Measurements from ENCODE around the gene CADPS.

Gene CADPS

DNA sequence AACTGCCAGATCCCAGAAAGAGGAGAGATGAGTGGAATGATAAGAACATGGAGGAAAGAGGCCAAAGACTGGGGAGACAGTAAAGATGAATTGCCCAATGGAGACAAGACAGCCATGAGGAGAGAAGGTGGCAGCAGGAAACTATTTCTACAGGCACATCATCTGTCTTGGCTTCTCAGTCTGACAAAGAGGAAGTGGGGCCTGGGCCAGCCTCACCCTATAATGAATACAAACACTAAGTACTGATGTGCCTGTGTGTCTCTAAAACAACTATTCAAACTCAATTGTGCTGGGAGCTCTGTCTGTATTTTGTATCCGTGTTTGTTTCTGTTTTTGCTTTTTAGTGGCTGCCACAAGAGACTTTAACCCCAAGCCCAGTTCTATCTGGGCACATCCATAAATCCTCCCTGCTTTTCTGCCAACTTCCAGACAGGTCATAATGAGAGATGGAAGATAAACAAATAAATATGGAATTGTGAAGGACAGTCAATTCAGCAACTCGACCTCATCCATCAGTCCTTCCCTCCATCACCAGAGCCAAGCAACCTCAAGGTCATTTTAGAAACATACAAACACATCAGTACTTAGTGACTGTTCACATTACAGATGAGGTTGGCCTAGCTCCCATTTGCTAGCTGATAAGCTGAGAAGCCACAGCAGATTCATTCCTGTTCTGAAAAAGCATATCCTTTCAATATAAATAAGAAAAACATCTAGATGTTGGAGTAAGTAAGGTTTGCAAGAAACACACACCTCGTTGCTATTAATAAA, 116.7 kb downstream of the CADPS start:
- no peaks in the 10 kb centered on the region for H4K20me1 ChIP-seq (ENCODE audit: insufficient read depth)
- TF ChIP-seq, protein P1, sequence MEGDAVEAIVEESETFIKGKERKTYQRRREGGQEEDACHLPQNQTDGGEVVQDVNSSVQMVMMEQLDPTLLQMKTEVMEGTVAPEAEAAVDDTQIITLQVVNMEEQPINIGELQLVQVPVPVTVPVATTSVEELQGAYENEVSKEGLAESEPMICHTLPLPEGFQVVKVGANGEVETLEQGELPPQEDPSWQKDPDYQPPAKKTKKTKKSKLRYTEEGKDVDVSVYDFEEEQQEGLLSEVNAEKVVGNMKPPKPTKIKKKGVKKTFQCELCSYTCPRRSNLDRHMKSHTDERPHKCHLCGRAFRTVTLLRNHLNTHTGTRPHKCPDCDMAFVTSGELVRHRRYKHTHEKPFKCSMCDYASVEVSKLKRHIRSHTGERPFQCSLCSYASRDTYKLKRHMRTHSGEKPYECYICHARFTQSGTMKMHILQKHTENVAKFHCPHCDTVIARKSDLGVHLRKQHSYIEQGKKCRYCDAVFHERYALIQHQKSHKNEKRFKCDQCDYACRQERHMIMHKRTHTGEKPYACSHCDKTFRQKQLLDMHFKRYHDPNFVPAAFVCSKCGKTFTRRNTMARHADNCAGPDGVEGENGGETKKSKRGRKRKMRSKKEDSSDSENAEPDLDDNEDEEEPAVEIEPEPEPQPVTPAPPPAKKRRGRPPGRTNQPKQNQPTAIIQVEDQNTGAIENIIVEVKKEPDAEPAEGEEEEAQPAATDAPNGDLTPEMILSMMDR (conservative IDR thresholded peaks at IDR 0.05; ENCODE audit: low read depth, low read length): no peak
- no peak overlapping the region for H3K4me2 ChIP-seq
- no peak overlapping the region for H3K27ac ChIP-seq
- H3K4me1 ChIP-seq (ENCODE audit: low read depth, poor library complexity, severe bottlenecking): no peaks in the 10 kb centered on the region
- no peak overlapping the region for H3K4me3 ChIP-seq (IDR thresholded peaks at IDR 0.05; ENCODE audit: insufficient read depth, low read depth, low read length)
- no peak overlapping the region for H3K9ac ChIP-seq
- H2AFZ ChIP-seq (ENCODE audit: low read depth): no peak overlapping the region
- H3K79me2 ChIP-seq (ENCODE audit: insufficient read depth, low read depth): no peaks in the 10 kb centered on the region
- H3K36me3 ChIP-seq (ENCODE audit: insufficient read depth): no peaks in the 10 kb centered on the region
- H3K27me3 ChIP-seq (ENCODE audit: insufficient read depth, low read depth): no peaks in the 10 kb centered on the region

DNA sequence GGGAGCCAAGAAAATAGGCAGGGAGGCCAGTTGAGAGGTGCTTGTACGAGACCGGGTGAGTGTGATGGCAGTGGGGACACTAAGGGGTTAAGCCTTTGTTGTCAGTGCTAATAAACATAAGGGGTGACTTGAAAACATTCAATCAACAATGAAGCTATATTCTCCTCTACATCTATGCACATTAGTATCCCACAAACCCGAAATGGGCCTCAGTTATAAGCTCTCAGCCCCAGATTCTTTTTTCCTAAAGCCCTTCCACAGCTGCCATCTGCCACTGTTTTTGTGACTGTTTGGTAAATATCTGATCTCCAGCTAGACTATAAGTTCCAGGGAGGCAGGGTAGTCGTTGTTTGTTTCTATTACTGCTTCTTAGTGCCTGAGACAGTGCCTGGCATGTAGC, 118.2 kb downstream of the CADPS start:
- Histone ChIP-seq H3K27ac (no peak overlapping the region), H3K4me2 (no peak overlapping the region), H3K36me3 (ENCODE audit: insufficient read depth) (no peaks in the 10 kb centered on the region), H3K9ac (no peak overlapping the region), H4K20me1 (ENCODE audit: insufficient read depth) (no peaks in the 10 kb centered on the region), H3K4me1 (ENCODE audit: low read depth, poor library complexity, severe bottlenecking) (no peaks in the 10 kb centered on the region), H2AFZ (ENCODE audit: low read depth) (no peak overlapping the region), H3K79me2 (ENCODE audit: insufficient read depth, low read depth) (no peaks in the 10 kb centered on the region), H3K4me3 (IDR thresholded peaks at IDR 0.05; ENCODE audit: insufficient read depth, low read depth, low read length) (no peak overlapping the region), H3K27me3 (ENCODE audit: insufficient read depth, low read depth) (no peaks in the 10 kb centered on the region)
- TF ChIP-seq, protein P1 (conservative IDR thresholded peaks at IDR 0.05; ENCODE audit: low read depth, low read length): no peak

DNA sequence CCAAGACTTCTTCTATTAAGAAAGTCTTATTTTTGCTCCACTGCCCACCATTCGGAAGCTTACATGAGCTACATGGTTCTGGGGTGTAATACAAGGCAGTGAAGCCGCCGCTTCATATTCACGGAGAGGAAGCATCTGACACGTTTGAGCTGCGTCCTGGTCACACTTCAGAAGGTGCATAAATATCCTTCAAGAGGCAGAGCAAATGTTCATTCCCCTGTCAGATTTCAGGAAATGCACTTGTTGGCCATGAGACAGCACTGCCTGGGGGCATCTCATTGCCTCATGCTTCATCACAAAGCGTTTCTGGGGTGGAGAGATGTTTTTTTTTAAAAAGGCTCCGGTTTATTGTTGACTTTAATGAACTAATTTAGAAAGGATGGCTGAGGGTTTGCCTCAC, 119.9 kb downstream of the CADPS start:
- Histone ChIP-seq H3K79me2 (ENCODE audit: insufficient read depth, low read depth) (no peaks in the 10 kb centered on the region), H3K9ac (no peak overlapping the region), H3K36me3 (ENCODE audit: insufficient read depth) (no peaks in the 10 kb centered on the region), H3K4me1 (ENCODE audit: low read depth, poor library complexity, severe bottlenecking) (no peaks in the 10 kb centered on the region), H4K20me1 (ENCODE audit: insufficient read depth) (no peaks in the 10 kb centered on the region), H3K4me3 (IDR thresholded peaks at IDR 0.05; ENCODE audit: insufficient read depth, low read depth, low read length) (no peak overlapping the region), H3K4me2 (no peak overlapping the region), H2AFZ (ENCODE audit: low read depth) (no peak overlapping the region), H3K27me3 (ENCODE audit: insufficient read depth, low read depth) (no peaks in the 10 kb centered on the region), H3K27ac (no peak overlapping the region)
- TF ChIP-seq, protein P1 (conservative IDR thresholded peaks at IDR 0.05; ENCODE audit: low read depth, low read length): no peak

DNA sequence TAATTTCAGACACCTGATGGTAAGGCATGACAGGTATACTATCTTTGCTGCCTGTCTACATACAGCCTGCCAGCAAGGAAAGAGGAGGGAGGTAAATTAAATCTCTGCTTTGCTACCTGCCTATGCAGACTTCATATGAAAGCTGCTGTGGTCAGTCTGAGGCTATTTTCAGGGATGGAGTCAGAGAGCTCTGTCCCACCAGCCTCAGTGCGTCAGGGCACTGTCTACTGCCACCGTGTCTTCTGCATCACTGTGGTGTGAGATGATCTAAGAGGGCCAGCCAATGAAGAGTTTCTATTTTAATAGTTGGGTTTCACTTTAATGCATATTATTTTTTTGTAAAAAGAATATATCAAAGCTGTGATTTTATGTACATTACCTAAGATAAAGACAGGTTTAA, 125.6 kb downstream of the CADPS start:
- Histone ChIP-seq H3K27ac (no peak overlapping the region), H3K9ac (no peak overlapping the region), H2AFZ (ENCODE audit: low read depth) (no peak overlapping the region), H3K36me3 (ENCODE audit: insufficient read depth) (no peaks in the 10 kb centered on the region), H3K27me3 (ENCODE audit: insufficient read depth, low read depth) (no peaks in the 10 kb centered on the region), H4K20me1 (ENCODE audit: insufficient read depth) (no peaks in the 10 kb centered on the region), H3K79me2 (ENCODE audit: insufficient read depth, low read depth) (no peaks in the 10 kb centered on the region), H3K4me3 (IDR thresholded peaks at IDR 0.05; ENCODE audit: insufficient read depth, low read depth, low read length) (no peak overlapping the region), H3K4me2 (no peak overlapping the region), H3K4me1 (ENCODE audit: low read depth, poor library complexity, severe bottlenecking) (no peaks in the 10 kb centered on the region)
- TF ChIP-seq, protein P1 (conservative IDR thresholded peaks at IDR 0.05; ENCODE audit: low read depth, low read length): no peak

All from KMS-11 (cell line).